Measurements from ENCODE around the gene RHOXF2B. TPM values are rescaled to one million over a fixed set of nuclear protein-coding genes. Genes with fewer than 3 reads are reported as not detected.
"Not testable (repeated sequence)": the region's sequence is repeated elsewhere in the genome, so short reads cannot be mapped to it uniquely, and the experiment has no call there.

RHOXF2B gene
- polyA plus RNA-seq, 3 donors = 0.05 TPM; not detected in 2

- DNase-seq; H3K4me1 Mint-ChIP-seq; H3K4me2 ChIP-seq (replicated peaks; ENCODE audit: extremely low read depth, low read length, poor library complexity, severe bottlenecking): not testable (repeated sequence)
These were observed 23.6 kb upstream of the RHOXF2B start for GRCh38 chrX:120101057-120101456.

DNA sequence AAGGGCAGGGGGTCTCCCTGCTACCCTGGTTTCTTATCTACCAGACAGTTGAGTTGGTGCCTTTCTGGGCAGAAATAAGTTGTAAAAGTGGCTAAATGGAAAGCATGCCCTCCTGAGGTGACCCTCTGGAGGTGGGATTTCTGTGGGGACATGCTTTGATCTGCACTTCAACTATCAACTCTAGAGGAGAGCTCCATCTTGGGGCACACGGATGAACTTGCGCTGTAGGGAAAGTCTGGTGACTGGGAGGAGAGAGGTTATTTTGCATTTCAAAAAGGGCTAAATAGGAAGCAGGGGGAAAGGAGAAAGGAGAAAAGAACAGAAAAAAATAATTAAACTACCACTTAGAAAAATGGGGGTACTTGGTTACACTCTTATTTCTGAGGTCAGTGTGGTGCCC lies 12.7 kb upstream of the RHOXF2B start:
- Histone ChIP-seq H3K36me3 (replicated peaks in 1 of 2; ENCODE audit: control insufficient read depth in 1 of 2, insufficient read depth in 2 of 2, low read length in 2 of 2) (no peaks in the 10 kb centered on the region), H4K20me1 (ENCODE audit: insufficient read depth, low read length) (no peaks in the 10 kb centered on the region), H3K27me3 (ENCODE audit: control insufficient read depth in 2 of 2, insufficient read depth in 2 of 2, low read length in 2 of 2) (no peaks in the 10 kb centered on the region), H3K4me2 (replicated peaks; ENCODE audit: extremely low read depth, low read length, poor library complexity, severe bottlenecking) (no peak overlapping the region), H3K9me3 (replicated peaks in 1 of 2; ENCODE audit: control insufficient read depth in 1 of 2, insufficient read depth in 1 of 2, low read length in 2 of 2) (no peaks in the 10 kb centered on the region), H3K27ac (ENCODE audit: low read depth in 1 of 2, low read length in 2 of 2) (no peak overlapping the region), H3K79me2 (ENCODE audit: insufficient read depth, low read length) (no peaks in the 10 kb centered on the region), H3K9ac (ENCODE audit: insufficient read depth, low read length, poor library complexity, severe bottlenecking) (no peak overlapping the region), H3K4me3 (replicated peaks in 1 of 3; ENCODE audit: low read depth in 2 of 3, low read length in 3 of 3) (no peak overlapping the region), H3K4me1 (ENCODE audit: control insufficient read depth in 1 of 2, insufficient read depth in 2 of 2, low read length in 2 of 2) (no peaks in the 10 kb centered on the region), H2AFZ (ENCODE audit: insufficient read depth, low read depth, low read length, poor library complexity, severe bottlenecking) (no peak overlapping the region)
- H3K9me3 Mint-ChIP-seq = peaks cover 0 to 3% (median 0%) of the 10 kb centered on the region in 7 donors
- peaks cover 0 to 6% (median 2%) of the 10 kb centered on the region in 3 donors for H3K27me3 Mint-ChIP-seq (ENCODE audit: low read depth in 3 of 3)
- intact Hi-C loops (cut with micrococcal nuclease) = no loop called here
- TF ChIP-seq CTCF (IDR thresholded peaks at IDR 0.05) = no peak
- no peak overlapping the region for H3K4me3 Mint-ChIP-seq
- no peak for DNase-seq
- no peaks in the 10 kb centered on the region for H3K36me3 Mint-ChIP-seq
- no peak overlapping the region for H3K27ac Mint-ChIP-seq
- peaks cover 6% of the 10 kb centered on the region for H3K4me1 Mint-ChIP-seq
- no CpG with 5 or more reads among the region's 2 CpGs for WGBS (ENCODE audit: insufficient coverage)

More at GRCh38 chrX:120101057-120101456, 23.6 kb upstream of the RHOXF2B start:
- H3K4me3 ChIP-seq (replicated peaks in 1 of 3; ENCODE audit: low read depth in 2 of 3, low read length in 3 of 3); H3K36me3 ChIP-seq (replicated peaks in 1 of 2; ENCODE audit: control insufficient read depth in 1 of 2, insufficient read depth in 2 of 2, low read length in 2 of 2); H3K79me2 ChIP-seq (ENCODE audit: insufficient read depth, low read length); H3K4me1 ChIP-seq (ENCODE audit: control insufficient read depth in 1 of 2, insufficient read depth in 2 of 2, low read length in 2 of 2); H3K4me3 Mint-ChIP-seq; H3K27ac Mint-ChIP-seq; H3K27me3 Mint-ChIP-seq (ENCODE audit: low read depth in 3 of 3); intact Hi-C loops (cut with micrococcal nuclease); H3K27me3 ChIP-seq (ENCODE audit: control insufficient read depth in 2 of 2, insufficient read depth in 2 of 2, low read length in 2 of 2); H3K36me3 Mint-ChIP-seq; H3K27ac ChIP-seq (ENCODE audit: low read depth in 1 of 2, low read length in 2 of 2); H4K20me1 ChIP-seq (ENCODE audit: insufficient read depth, low read length); H3K9ac ChIP-seq (ENCODE audit: insufficient read depth, low read length, poor library complexity, severe bottlenecking); H2AFZ ChIP-seq (ENCODE audit: insufficient read depth, low read depth, low read length, poor library complexity, severe bottlenecking): not testable (repeated sequence)
- peaks cover 9 to 52% (median 44%) of the 10 kb centered on the region in 7 donors for H3K9me3 Mint-ChIP-seq
- WGBS (ENCODE audit: insufficient coverage) = no CpG with 5 or more reads among the region's 2 CpGs
- H3K9me3 ChIP-seq (replicated peaks in 1 of 2; ENCODE audit: control insufficient read depth in 1 of 2, insufficient read depth in 1 of 2, low read length in 2 of 2) = peaks cover 18 to 37% of the 10 kb centered on the region in 2 donors
